ENCODE data around the gene SZRD1.
"Not testable (repeated sequence)": the region's sequence is repeated elsewhere in the genome, so short reads cannot be mapped to it uniquely, and the experiment has no call there.

The SZRD1 gene

DNA sequence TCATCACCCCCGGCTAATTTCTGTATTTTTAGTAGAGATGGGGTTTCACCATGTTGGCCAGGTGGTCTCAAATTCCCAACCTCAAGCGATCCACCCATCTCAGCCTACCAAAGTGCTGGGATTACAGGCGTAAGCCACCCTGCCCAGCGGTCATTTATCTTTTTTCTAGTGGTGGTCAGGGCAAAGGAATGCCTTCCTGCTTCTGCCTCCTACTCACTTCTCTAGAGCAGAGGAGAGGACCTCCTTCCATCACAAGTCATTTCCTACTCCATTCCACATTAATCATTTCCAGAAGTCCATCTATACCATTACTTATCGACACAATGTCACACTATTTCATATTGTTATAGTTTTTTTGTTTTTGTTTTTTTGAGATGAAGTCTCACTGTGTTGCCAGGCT lies 28.1 kb upstream of the SZRD1 start:
- no peaks in the 10 kb centered on the region for H3K9me3 ChIP-seq (ENCODE audit: insufficient read depth, low read length)
- no peaks in the 10 kb centered on the region for H3K4me1 ChIP-seq (ENCODE audit: insufficient read depth, insufficient read length)
- H3K4me3 ChIP-seq (ENCODE audit: insufficient read length, low read depth), result no peak overlapping the region
- no peak overlapping the region for H3K9ac ChIP-seq (ENCODE audit: insufficient read length, low read depth)
- H3K27me3 ChIP-seq (ENCODE audit: insufficient read depth, insufficient read length), result no peaks in the 10 kb centered on the region
- peaks cover 3% of the 10 kb centered on the region for H3K36me3 ChIP-seq (ENCODE audit: insufficient read depth, insufficient read length, low read length)
- no peak for DNase-seq (ENCODE audit: low read depth, low spot score)
- TF ChIP-seq SUZ12 (IDR thresholded peaks at IDR 0.05; ENCODE audit: extremely low read depth, insufficient read depth, insufficient read length) (no peak), YY1 (IDR thresholded peaks at IDR 0.05; ENCODE audit: insufficient read depth, insufficient read length) (no peak), ZNF274 (IDR thresholded peaks at IDR 0.05; ENCODE audit: low read depth, low read length) (no peak)

DNA sequence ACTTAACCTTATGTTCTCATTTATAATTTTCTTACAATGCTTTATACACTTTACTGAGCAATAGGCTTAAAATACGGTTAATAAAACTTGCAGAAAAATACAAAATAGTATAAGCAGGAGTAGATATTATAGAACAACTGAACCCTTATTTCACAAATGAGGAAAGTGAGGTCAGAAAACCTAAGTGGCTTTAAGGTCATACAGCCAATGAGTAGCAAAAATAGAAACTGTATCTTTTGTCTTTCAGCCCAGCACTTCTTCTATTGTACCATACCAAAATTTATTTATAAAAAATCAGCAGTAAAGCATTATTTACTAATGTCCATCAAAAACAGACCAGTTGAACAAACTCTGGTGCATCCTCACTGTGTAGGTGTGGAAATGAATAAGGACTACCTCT lies 26.4 kb upstream of the SZRD1 start:
- H3K4me1 ChIP-seq (ENCODE audit: insufficient read depth, insufficient read length), result no peaks in the 10 kb centered on the region
- peaks cover 3% of the 10 kb centered on the region for H3K36me3 ChIP-seq (ENCODE audit: insufficient read depth, insufficient read length, low read length)
- TF ChIP-seq ZNF274 (IDR thresholded peaks at IDR 0.05; ENCODE audit: low read depth, low read length), result no peak
- TF ChIP-seq YY1 (IDR thresholded peaks at IDR 0.05; ENCODE audit: insufficient read depth, insufficient read length), result no peak
- TF ChIP-seq SUZ12 (IDR thresholded peaks at IDR 0.05; ENCODE audit: extremely low read depth, insufficient read depth, insufficient read length), result no peak
- H3K4me3 ChIP-seq (ENCODE audit: insufficient read length, low read depth), result no peak overlapping the region
- DNase-seq (ENCODE audit: low read depth, low spot score), result no peak
- H3K9me3 ChIP-seq (ENCODE audit: insufficient read depth, low read length), result no peaks in the 10 kb centered on the region
- no peaks in the 10 kb centered on the region for H3K27me3 ChIP-seq (ENCODE audit: insufficient read depth, insufficient read length)
- no peak overlapping the region for H3K9ac ChIP-seq (ENCODE audit: insufficient read length, low read depth)

DNA sequence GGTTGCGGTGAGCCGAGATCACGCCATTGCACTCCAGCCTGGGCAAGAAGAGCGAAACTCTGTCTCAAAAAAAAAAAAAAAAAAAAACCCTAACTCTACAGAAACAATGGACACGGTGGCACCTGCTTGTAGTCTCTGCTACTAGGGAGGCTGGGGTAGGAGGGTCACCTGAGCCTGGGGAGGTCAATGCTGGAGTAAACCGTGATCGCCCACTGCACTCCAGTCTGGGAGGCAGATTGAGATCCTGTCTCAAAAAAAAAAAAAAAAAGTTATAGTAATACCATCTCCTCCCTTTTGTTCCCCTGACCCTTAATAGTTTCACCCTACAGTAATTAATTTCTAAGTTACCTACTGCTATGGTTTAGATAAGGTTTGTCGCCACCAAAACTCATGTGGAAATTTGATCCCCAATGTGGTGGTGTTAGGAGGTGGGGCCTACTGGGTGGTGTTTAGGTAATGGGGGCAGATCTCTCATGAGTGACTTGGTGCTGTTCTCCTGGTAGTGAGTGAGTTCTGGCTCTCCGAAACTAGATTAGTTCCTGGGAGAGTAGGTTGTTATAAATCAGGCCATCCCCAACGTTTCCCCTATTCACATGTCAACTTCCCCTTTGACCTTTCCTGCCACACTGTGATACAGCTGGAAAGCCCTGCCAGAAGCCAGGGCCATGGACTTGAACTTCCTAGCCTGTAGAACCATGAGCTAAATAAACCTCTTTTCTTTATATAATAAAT lies 24.5 kb upstream of the SZRD1 start:
- H3K9me3 ChIP-seq (ENCODE audit: insufficient read depth, low read length), result no peaks in the 10 kb centered on the region
- no peak overlapping the region for H3K9ac ChIP-seq (ENCODE audit: insufficient read length, low read depth)
- no peak overlapping the region for H3K4me3 ChIP-seq (ENCODE audit: insufficient read length, low read depth)
- no peaks in the 10 kb centered on the region for H3K27me3 ChIP-seq (ENCODE audit: insufficient read depth, insufficient read length)
- TF ChIP-seq ZNF274 (IDR thresholded peaks at IDR 0.05; ENCODE audit: low read depth, low read length) (no peak), SUZ12 (IDR thresholded peaks at IDR 0.05; ENCODE audit: extremely low read depth, insufficient read depth, insufficient read length) (no peak), YY1 (IDR thresholded peaks at IDR 0.05; ENCODE audit: insufficient read depth, insufficient read length) (no peak)
- H3K4me1 ChIP-seq (ENCODE audit: insufficient read depth, insufficient read length), result no peaks in the 10 kb centered on the region
- no peak for DNase-seq (ENCODE audit: low read depth, low spot score)
- H3K36me3 ChIP-seq (ENCODE audit: insufficient read depth, insufficient read length, low read length), result peaks cover 3% of the 10 kb centered on the region

GRCh38 chr1:16343276-16343675 lies 23.8 kb upstream of the SZRD1 start:
- not testable (repeated sequence) for H3K9me3 ChIP-seq (ENCODE audit: insufficient read depth, low read length); H3K36me3 ChIP-seq (ENCODE audit: insufficient read depth, insufficient read length, low read length); DNase-seq (ENCODE audit: low read depth, low spot score); H3K27me3 ChIP-seq (ENCODE audit: insufficient read depth, insufficient read length); H3K4me3 ChIP-seq (ENCODE audit: insufficient read length, low read depth); H3K9ac ChIP-seq (ENCODE audit: insufficient read length, low read depth); H3K4me1 ChIP-seq (ENCODE audit: insufficient read depth, insufficient read length)

DNA sequence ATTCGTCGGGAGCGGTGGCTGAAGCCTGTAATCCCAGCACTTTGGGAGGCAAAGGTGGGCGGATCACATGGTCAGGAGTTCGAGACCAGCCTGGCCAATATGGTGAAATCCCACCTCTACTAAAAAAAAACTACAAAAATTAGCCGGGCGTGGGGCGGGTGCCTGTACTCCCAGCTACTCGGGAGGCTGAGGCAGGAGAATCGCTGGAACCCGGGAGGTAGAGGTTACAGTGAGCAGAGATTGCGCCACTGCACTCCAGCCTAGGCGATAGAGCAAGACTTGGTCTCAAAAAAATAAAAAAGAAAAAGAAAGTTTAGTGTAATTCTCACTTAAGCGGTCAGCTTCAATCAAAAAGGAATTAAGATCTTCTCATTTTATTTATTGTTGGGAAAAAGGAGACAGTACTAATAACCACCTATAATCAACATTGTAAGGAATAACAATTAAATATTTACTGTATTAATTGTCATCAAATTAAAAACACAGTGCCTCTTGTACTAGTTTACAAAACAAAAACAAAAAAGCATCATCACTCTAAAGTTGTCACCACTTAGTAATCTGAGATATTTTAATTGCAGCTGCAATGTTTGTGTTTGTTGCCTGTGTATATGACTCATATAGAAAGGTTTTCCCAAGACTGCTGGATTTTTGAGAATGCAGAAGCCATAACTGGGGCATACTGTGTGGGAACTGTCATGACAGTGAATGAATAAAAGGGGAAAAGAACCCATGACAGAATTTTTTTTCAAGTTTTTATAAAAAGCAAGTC lies 18.4 kb upstream of the SZRD1 start:
- Histone ChIP-seq H3K9ac (ENCODE audit: insufficient read length, low read depth) (no peak overlapping the region), H3K9me3 (ENCODE audit: insufficient read depth, low read length) (no peaks in the 10 kb centered on the region), H3K4me3 (ENCODE audit: insufficient read length, low read depth) (no peak overlapping the region), H3K27me3 (ENCODE audit: insufficient read depth, insufficient read length) (no peaks in the 10 kb centered on the region), H3K4me1 (ENCODE audit: insufficient read depth, insufficient read length) (peaks cover 3% of the 10 kb centered on the region), H3K36me3 (ENCODE audit: insufficient read depth, insufficient read length, low read length) (no peaks in the 10 kb centered on the region)
- TF ChIP-seq ZNF274 (IDR thresholded peaks at IDR 0.05; ENCODE audit: low read depth, low read length) (no peak), YY1 (IDR thresholded peaks at IDR 0.05; ENCODE audit: insufficient read depth, insufficient read length) (no peak), SUZ12 (IDR thresholded peaks at IDR 0.05; ENCODE audit: extremely low read depth, insufficient read depth, insufficient read length) (no peak)
- no peak for DNase-seq (ENCODE audit: low read depth, low spot score)

GRCh38 chr1:16349847-16350406 lies 17.1 kb upstream of the SZRD1 start:
- Histone ChIP-seq H3K4me3 (ENCODE audit: insufficient read length, low read depth) (no peak overlapping the region), H3K9me3 (ENCODE audit: insufficient read depth, low read length) (no peaks in the 10 kb centered on the region), H3K4me1 (ENCODE audit: insufficient read depth, insufficient read length) (peaks cover 3% of the 10 kb centered on the region), H3K9ac (ENCODE audit: insufficient read length, low read depth) (no peak overlapping the region), H3K36me3 (ENCODE audit: insufficient read depth, insufficient read length, low read length) (no peaks in the 10 kb centered on the region), H3K27me3 (ENCODE audit: insufficient read depth, insufficient read length) (no peaks in the 10 kb centered on the region)
- TF ChIP-seq SUZ12 (IDR thresholded peaks at IDR 0.05; ENCODE audit: extremely low read depth, insufficient read depth, insufficient read length), result no peak
- TF ChIP-seq YY1 (IDR thresholded peaks at IDR 0.05; ENCODE audit: insufficient read depth, insufficient read length), result no peak
- TF ChIP-seq ZNF274 (IDR thresholded peaks at IDR 0.05; ENCODE audit: low read depth, low read length), result no peak
- no peak for DNase-seq (ENCODE audit: low read depth, low spot score)

DNA sequence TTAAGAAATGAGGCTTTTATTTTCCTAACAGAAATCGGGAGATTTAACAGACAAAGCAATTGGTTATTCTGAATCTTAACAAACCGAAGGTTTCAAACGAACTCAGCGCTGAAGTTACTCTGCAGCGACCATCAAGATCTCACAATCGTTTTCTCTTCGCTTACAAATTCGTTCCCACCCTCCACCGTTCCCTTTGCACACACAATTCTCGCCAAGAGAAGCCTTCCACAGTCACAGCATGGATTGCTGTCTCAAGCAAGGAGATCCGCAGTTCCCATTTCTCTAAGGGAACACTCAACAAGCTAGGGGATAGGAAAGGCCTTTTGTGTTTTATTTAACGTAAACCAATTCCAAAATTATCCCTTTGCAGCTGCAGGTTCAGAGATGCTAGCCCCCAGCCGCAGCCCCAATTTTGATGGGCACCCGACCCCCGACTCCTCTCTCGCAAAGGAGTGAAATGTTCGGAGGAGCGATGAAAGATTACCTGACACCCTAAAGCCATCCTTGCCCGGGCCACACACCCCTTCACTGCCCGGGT lies 15.5 kb upstream of the SZRD1 start:
- Histone ChIP-seq H3K4me3 (ENCODE audit: insufficient read length, low read depth) (peak overlapping the region; percentile 85), H3K4me1 (ENCODE audit: insufficient read depth, insufficient read length) (peaks cover 3% of the 10 kb centered on the region), H3K36me3 (ENCODE audit: insufficient read depth, insufficient read length, low read length) (no peaks in the 10 kb centered on the region), H3K27me3 (ENCODE audit: insufficient read depth, insufficient read length) (no peaks in the 10 kb centered on the region), H3K9me3 (ENCODE audit: insufficient read depth, low read length) (no peaks in the 10 kb centered on the region), H3K9ac (ENCODE audit: insufficient read length, low read depth) (peak overlapping the region; percentile 94)
- no peak for TF ChIP-seq YY1 (IDR thresholded peaks at IDR 0.05; ENCODE audit: insufficient read depth, insufficient read length)
- DNase-seq (ENCODE audit: low read depth, low spot score), result no peak

All from NT2/D1 (cell line).